AG04449 (cell line): Measurements from ENCODE around the gene SYTL2.
A peak's percentile ranks its signal among the peaks of the same experiment; 100 is the strongest.

Experiments used
- CTCF ChIA-PET: fragments of 350-600 bp; formaldehyde crosslinking; extraction: SDS; loops from one replicate; lab custom pipeline; 2021; ENCODE audit warnings: antibody characterized with exemption; lab: Yijun Ruan, JAX
- POLR2A ChIA-PET: fragments of 400-600, 350-600 bp; formaldehyde crosslinking; extraction: SDS; loops from one replicate; lab custom pipeline; 2020; ENCODE audit warnings: antibody characterized with exemption, inconsistent platforms; lab: Yijun Ruan, JAX
- DNase-seq: peaks from one replicate; pipeline ENCODE4 v3.0.0-alpha.2; 2010; ENCODE audit warnings: low read depth, low spot score
- H3K4me3 ChIP-seq: 2 replicates; pipeline ENCODE4 v1.5.1; 2011; ENCODE audit warnings: low read depth, mild to moderate bottlenecking, control low read depth, low read length
- TF ChIP-seq, protein P1 (sequence below): IDR thresholded peaks from one replicate; pipeline ENCODE4 v1.5.1; 2011; ENCODE audit warnings: mild to moderate bottlenecking, moderate library complexity, low read length, control low read depth, inconsistent platforms; ENCODE audit not compliant: insufficient read depth; ENCODE audit errors: missing control alignments

Gene SYTL2

DNA sequence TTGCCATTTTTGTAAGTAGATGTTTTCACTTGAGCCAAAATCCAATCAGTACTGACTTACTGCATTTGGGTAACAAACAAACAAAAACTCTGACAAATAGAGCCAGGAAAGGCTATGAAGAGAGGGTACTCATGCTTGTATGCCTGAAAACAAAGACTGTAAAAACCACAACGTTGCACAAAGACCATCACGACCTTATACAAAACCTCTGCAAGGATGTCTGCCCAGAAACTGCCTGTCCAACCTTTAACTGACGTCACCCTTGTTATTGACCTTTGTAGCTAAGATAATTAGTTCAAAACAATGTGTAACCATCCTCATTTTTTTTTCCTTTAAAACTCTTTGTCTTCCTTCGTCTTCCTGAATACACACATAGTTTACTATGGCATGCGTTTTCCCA lies 145.2 kb downstream of the SYTL2 start:
- ChIA-PET CTCF (no interaction called here), POLR2A (interaction anchor here (1.4 kb wide), 1 partner anchor 38 kb away, joined by 4 read pairs; the partner anchor contains the start of gene TMEM126B)
- no peak for DNase-seq
- TF ChIP-seq, protein P1, sequence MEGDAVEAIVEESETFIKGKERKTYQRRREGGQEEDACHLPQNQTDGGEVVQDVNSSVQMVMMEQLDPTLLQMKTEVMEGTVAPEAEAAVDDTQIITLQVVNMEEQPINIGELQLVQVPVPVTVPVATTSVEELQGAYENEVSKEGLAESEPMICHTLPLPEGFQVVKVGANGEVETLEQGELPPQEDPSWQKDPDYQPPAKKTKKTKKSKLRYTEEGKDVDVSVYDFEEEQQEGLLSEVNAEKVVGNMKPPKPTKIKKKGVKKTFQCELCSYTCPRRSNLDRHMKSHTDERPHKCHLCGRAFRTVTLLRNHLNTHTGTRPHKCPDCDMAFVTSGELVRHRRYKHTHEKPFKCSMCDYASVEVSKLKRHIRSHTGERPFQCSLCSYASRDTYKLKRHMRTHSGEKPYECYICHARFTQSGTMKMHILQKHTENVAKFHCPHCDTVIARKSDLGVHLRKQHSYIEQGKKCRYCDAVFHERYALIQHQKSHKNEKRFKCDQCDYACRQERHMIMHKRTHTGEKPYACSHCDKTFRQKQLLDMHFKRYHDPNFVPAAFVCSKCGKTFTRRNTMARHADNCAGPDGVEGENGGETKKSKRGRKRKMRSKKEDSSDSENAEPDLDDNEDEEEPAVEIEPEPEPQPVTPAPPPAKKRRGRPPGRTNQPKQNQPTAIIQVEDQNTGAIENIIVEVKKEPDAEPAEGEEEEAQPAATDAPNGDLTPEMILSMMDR, result no peak
- no peak overlapping the region for H3K4me3 ChIP-seq

DNA sequence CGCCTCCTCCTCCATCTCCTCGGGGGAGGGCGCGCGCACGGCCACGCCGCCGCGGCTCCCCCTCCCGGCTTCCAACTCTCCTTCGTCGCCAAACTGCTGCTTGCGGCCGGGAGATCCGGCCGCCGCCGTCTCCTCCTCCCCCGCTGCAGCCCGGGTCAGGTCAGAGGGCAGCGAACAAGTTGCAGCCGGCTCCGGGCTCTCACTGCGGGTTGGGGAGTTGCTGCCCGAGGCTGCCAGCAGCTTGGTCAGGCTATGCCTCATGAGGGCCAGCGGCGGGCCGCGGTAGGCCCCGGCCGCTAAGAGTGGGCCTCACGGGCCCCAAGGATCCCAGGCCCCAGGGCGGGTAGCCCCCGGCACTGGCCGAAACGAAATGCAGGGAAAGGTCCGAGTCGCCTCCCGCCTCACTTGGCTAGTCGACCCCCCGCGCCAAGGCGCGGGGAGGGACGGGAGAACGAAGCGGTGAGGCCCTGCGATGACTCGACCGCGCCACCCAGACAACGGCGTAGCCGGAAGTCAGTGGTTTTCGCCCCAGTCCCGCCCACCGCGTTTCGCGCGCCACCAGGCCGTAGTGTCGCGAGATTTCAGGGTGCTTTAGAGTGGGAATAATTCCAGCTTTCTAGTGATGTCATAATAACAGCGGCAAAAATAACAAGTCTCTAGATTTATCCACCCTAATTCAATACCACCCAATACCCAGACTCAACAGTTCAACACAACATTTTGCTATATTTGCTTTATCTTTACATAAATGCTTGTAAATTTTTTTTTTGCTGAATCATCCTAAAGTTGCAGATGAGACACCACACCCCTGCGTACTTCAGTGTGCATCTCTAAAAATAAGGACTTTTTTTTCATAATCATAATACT lies 146.1 kb downstream of the SYTL2 start, which contains the start of gene CREBZF:
Gene CREBZF (minus strand): TSS at position 515 of the 867 bp plus-strand sequence. CDS start 254 bp downstream, at position 261.
- ChIA-PET POLR2A (interaction anchor here (0.6 to 1.4 kb wide), 6 partner anchors 11 to 163 kb away, joined by 3 to 4 read pairs (median 4); partner anchors contain the start of genes CCDC89 and TMEM126B), CTCF (interaction anchor here (0.8 to 2.8 kb wide), 5 partner anchors 9 to 160 kb away, joined by 3 to 10 read pairs (median 4); no protein-coding TSS in a partner anchor)
- H3K4me3 ChIP-seq, result peak within 1 kb of the TSS; percentile 83
- TF ChIP-seq, protein P1, result no peak
- DNase-seq, result peak; percentile 71

DNA sequence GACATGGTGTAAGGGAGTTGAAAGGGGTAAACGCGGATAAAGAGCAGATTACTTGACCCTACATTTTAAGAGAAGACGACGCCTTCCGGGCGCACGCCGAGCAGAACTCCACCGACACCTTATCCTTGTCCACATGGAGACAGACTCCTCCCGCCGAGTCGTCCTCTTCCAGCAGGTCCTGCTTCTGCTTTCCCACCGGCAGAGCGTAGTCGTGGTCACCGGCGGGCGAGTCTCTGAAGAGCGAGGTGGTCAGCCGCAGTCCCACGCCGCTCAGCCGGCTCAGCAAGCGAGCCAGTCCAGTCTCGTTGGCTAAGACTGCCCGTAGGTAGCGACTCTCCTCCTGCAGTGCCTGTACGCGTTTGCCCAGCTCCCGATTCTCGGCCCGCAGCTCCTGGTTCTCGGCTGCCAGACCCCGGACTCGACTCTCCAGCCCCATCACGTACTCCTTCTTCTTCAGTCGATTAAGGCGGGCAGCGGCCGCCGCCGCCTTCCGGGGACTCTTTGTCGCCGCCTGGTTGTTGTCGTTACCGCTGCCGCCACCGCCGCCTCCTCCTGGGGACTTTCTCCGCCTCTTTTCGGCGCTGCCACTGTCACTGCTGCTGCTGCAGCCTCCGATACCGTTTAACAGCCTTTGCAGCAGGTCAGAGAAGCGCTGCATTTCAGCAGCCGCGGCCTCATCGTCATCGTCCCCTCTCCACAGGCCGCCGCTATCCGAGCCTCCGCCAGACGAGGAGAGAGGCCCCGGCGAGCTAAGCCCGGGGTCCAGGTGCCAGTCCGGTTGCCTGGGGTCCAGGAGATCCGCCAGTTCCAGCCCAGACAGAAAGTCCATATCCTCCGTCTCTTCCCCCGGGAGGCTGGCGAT lies 147.0 kb downstream of the SYTL2 start:
- H3K4me3 ChIP-seq, result peak overlapping the region; percentile 83
- DNase-seq, result no peak
- ChIA-PET POLR2A (interaction anchor here (0.6 to 1.4 kb wide), 5 partner anchors 15 to 412 kb away, joined by 3 to 4 read pairs (median 4); partner anchors contain the start of genes CCDC89 and TMEM126B), CTCF (interaction anchor here (0.7 to 2.8 kb wide), 6 partner anchors 10 to 191 kb away, joined by 3 to 10 read pairs (median 4); partner anchors contain the start of genes CCDC83 and SYTL2)
- TF ChIP-seq, protein P1, result peak; percentile 47

DNA sequence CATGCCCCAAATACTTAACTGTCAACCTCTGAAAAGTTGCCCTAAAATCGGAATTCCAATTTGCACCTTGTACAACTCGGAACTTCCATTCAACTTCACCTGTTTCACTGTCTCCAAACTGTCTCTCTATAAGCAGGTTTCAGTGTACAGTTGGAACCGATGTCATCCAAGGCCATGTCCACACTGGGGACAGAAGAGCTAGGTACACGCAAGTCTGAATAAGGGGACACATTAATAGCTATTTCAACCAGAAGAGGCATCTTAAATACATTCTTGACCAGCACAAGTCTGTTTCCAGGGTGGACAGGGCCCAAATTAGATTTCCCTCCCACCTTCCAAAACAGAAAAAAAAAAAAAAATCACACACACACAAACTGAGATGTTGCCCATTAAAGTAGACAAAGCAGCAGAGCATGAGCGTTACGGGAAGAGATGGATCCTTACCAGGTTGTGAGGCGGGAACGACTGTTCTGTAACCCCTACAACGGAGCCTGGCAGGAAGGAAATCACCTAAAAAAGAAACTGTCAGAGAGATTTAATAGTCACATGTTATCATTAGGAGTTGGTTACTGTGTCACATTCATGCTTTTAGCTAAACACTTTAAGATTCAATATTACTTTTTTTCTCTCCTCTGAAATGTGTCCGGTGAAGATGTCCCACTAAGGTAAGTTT lies 147.7 kb downstream of the SYTL2 start:
- ChIA-PET CTCF (interaction anchor here (1.0 to 2.8 kb wide), 5 partner anchors 9 to 192 kb away, joined by 3 to 10 read pairs (median 6); partner anchors contain the start of gene CCDC83), POLR2A (interaction anchor here (0.6 to 0.7 kb wide), 2 partner anchors 163 to 413 kb away, joined by 3 read pairs; no protein-coding TSS in a partner anchor)
- no peak for DNase-seq
- peak overlapping the region; percentile 83 for H3K4me3 ChIP-seq
- TF ChIP-seq, protein P1, result no peak

DNA sequence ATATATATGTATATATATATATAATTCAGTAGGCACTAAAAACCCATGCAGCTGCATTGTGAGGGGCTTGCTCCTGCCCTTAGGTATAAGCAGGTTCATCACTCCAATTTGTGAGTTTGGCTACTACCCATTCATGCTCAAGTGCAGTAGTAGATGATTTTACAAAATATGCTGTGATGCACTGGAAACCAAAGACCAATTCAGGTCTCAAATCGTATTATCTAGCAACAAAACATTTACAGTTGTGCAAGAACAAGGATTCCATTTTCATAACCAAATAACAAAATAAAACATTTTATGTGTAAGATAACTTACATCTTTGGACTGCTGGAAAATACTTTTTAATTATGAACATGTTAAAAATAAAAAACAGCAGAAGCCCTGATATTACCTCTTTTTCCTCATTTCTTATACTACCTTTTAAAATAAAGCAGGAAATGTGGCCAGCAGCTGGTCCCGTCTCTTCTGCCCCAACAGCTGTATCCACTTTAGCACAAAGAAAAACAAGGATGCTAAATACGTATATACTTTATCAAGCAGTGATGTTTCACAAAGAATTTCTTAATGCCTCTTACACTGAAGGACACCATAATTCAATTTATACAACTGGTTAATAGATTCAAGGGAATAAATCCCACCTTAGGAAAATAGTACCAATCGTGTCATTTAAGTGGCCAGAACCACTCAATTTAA lies 148.8 kb downstream of the SYTL2 start:
- TF ChIP-seq, protein P1, result no peak
- no peak for DNase-seq
- peak overlapping the region; percentile 83 for H3K4me3 ChIP-seq
- ChIA-PET POLR2A (no interaction called here), CTCF (interaction anchor here (0.7 to 1.5 kb wide), 5 partner anchors 33 to 882 kb away, joined by 3 to 4 read pairs (median 3); no protein-coding TSS in a partner anchor)
